ENCODE data around the gene WDR59. TPM values are rescaled to one million over a fixed set of nuclear protein-coding genes. Genes with fewer than 3 reads are reported as not detected.
"Not testable (repeated sequence)": the region's sequence is repeated elsewhere in the genome, so short reads cannot be mapped to it uniquely, and the experiment has no call there.

WDR59 gene
- polyA plus RNA-seq, 3 donors: 6.7 to 44.4 (median 7.8) TPM

DNA sequence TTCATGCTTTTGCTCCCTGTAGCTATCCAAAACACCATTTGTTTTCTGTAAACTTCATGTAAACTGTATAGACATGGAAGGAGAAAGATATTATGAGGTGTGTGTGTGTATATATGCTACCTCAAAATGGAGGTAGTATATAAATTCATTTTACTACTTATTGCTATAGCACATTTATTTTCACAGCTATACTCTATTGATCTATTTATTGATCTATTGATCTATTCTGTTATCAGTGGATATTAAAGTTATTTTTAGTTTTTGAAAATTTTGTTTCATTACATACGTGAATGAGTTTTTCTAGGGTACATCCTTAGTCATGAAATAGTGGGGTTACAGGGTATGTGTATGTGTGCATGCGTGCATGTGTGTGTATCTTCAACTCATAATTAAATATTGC lies 29.4 kb upstream of the WDR59 start:
- Histone ChIP-seq H4K20me1 (ENCODE audit: insufficient read depth, low read length) (no peaks in the 10 kb centered on the region), H3K79me2 (ENCODE audit: insufficient read depth, low read length) (peaks cover 80% of the 10 kb centered on the region)

DNA sequence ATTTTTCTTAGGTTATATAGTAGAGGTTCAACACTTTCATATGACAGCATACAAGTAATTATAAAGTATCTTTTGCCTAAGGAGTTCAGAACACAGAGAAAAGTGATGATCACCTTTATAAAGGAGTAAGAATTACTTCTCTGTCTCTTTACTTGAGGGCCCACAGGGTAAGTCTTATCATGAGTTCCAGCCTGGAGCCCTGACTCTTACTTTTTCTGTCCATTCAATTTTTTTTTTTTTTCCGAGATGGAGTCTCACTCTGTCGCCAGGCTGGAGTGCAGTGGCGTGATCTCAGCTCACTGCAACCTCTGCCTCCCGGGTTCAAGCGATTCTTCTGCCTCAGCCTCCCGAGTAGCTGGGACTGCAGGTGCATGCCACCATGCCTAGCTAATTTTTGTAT lies 28.2 kb upstream of the WDR59 start:
- H3K27me3 Mint-ChIP-seq (ENCODE audit: low read depth in 3 of 3); H3K36me3 ChIP-seq (replicated peaks in 1 of 2; ENCODE audit: control insufficient read depth in 1 of 2, insufficient read depth in 2 of 2, low read length in 2 of 2); H2AFZ ChIP-seq (ENCODE audit: insufficient read depth, low read depth, low read length, poor library complexity, severe bottlenecking); H3K27me3 ChIP-seq (ENCODE audit: control insufficient read depth in 2 of 2, insufficient read depth in 2 of 2, low read length in 2 of 2); H3K4me3 Mint-ChIP-seq; H3K4me3 ChIP-seq (replicated peaks in 1 of 3; ENCODE audit: low read depth in 2 of 3, low read length in 3 of 3); H3K9ac ChIP-seq (ENCODE audit: insufficient read depth, low read length, poor library complexity, severe bottlenecking); DNase-seq; H3K9me3 Mint-ChIP-seq; intact Hi-C loops (cut with micrococcal nuclease); H4K20me1 ChIP-seq (ENCODE audit: insufficient read depth, low read length); H3K9me3 ChIP-seq (replicated peaks in 1 of 2; ENCODE audit: control insufficient read depth in 1 of 2, insufficient read depth in 1 of 2, low read length in 2 of 2); H3K4me2 ChIP-seq (replicated peaks; ENCODE audit: extremely low read depth, low read length, poor library complexity, severe bottlenecking); H3K27ac ChIP-seq (ENCODE audit: low read depth in 1 of 2, low read length in 2 of 2): not testable (repeated sequence)
- H3K4me1 ChIP-seq (ENCODE audit: control insufficient read depth in 1 of 2, insufficient read depth in 2 of 2, low read length in 2 of 2): peaks cover 20 to 35% of the 10 kb centered on the region in 2 donors
- WGBS (ENCODE audit: insufficient coverage): no CpG with 5 or more reads among the region's 6 CpGs
- Mint-ChIP-seq H3K4me1 (peaks cover 40% of the 10 kb centered on the region), H3K27ac (peak overlapping the region in 2 of 7 donors; percentile 10 to 14), H3K36me3 (peaks cover 0 to 15% of the 10 kb centered on the region in 2 donors)
- H3K79me2 ChIP-seq (ENCODE audit: insufficient read depth, low read length): peaks cover 72% of the 10 kb centered on the region

More for the DNA sequence above, 29.4 kb upstream of the WDR59 start:
- no peak for DNase-seq
- Mint-ChIP-seq H3K4me1 (peaks cover 40% of the 10 kb centered on the region), H3K27me3 (ENCODE audit: low read depth in 3 of 3) (no peaks in the 10 kb centered on the region), H3K36me3 (peaks cover 0 to 15% of the 10 kb centered on the region in 2 donors), H3K9me3 (peaks cover 0 to 3% (median 0%) of the 10 kb centered on the region in 7 donors), H3K4me3 (no peak overlapping the region), H3K27ac (no peak overlapping the region)
- intact Hi-C loops (cut with micrococcal nuclease): no loop called here
- Histone ChIP-seq H3K36me3 (replicated peaks in 1 of 2; ENCODE audit: control insufficient read depth in 1 of 2, insufficient read depth in 2 of 2, low read length in 2 of 2) (no peaks in the 10 kb centered on the region), H3K4me2 (replicated peaks; ENCODE audit: extremely low read depth, low read length, poor library complexity, severe bottlenecking) (no peak overlapping the region), H3K4me3 (replicated peaks in 1 of 3; ENCODE audit: low read depth in 2 of 3, low read length in 3 of 3) (no peak overlapping the region), H3K27ac (ENCODE audit: low read depth in 1 of 2, low read length in 2 of 2) (no peak overlapping the region), H3K4me1 (ENCODE audit: control insufficient read depth in 1 of 2, insufficient read depth in 2 of 2, low read length in 2 of 2) (peaks cover 18 to 41% of the 10 kb centered on the region in 2 donors), H2AFZ (ENCODE audit: insufficient read depth, low read depth, low read length, poor library complexity, severe bottlenecking) (no peak overlapping the region), H3K27me3 (ENCODE audit: control insufficient read depth in 2 of 2, insufficient read depth in 2 of 2, low read length in 2 of 2) (no peaks in the 10 kb centered on the region), H3K9me3 (replicated peaks in 1 of 2; ENCODE audit: control insufficient read depth in 1 of 2, insufficient read depth in 1 of 2, low read length in 2 of 2) (no peaks in the 10 kb centered on the region), H3K9ac (ENCODE audit: insufficient read depth, low read length, poor library complexity, severe bottlenecking) (no peak overlapping the region)
- TF ChIP-seq, protein P1, sequence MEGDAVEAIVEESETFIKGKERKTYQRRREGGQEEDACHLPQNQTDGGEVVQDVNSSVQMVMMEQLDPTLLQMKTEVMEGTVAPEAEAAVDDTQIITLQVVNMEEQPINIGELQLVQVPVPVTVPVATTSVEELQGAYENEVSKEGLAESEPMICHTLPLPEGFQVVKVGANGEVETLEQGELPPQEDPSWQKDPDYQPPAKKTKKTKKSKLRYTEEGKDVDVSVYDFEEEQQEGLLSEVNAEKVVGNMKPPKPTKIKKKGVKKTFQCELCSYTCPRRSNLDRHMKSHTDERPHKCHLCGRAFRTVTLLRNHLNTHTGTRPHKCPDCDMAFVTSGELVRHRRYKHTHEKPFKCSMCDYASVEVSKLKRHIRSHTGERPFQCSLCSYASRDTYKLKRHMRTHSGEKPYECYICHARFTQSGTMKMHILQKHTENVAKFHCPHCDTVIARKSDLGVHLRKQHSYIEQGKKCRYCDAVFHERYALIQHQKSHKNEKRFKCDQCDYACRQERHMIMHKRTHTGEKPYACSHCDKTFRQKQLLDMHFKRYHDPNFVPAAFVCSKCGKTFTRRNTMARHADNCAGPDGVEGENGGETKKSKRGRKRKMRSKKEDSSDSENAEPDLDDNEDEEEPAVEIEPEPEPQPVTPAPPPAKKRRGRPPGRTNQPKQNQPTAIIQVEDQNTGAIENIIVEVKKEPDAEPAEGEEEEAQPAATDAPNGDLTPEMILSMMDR (IDR thresholded peaks at IDR 0.05): no peak
- WGBS (ENCODE audit: insufficient coverage): no CpG with 5 or more reads among the region's 2 CpGs
